Karpas-422 (cell line): ENCODE measurements around the gene KHDC4. TPM values are rescaled to one million over a fixed set of nuclear protein-coding genes. Genes with fewer than 3 reads are reported as not detected.

Experiments
- DNase-seq: peaks from one replicate; pipeline ENCODE4 v3.0.0-alpha.2; 2015
- H2AFZ ChIP-seq: fragments of 200-600 bp; sonication (generic); 2 replicates; pipeline ENCODE4 v1.6.1; 2014; ENCODE audit warnings: antibody characterized with exemption, low read length, mixed read lengths
- H3K27ac ChIP-seq: fragments of 200-600 bp; sonication (generic); 2 replicates; pipeline ENCODE4 v1.5.1; 2014; ENCODE audit warnings: mild to moderate bottlenecking, low read length, moderate library complexity
- H3K27me3 ChIP-seq: fragments of 200-600 bp; sonication (generic); 2 replicates; pipeline ENCODE4 v1.6.1; 2014; ENCODE audit warnings: low read length, mixed read lengths
- H3K36me3 ChIP-seq: fragments of 200-600 bp; sonication (generic); 2 replicates; pipeline ENCODE4 v1.6.1; 2014; ENCODE audit warnings: low read length, mixed read lengths; ENCODE audit not compliant: insufficient read depth
- H3K4me1 ChIP-seq: fragments of 200-600 bp; sonication (generic); 2 replicates; pipeline ENCODE4 v1.6.1; 2014; ENCODE audit warnings: mild to moderate bottlenecking, low read length, mixed read lengths
- H3K4me2 ChIP-seq: fragments of 200-600 bp; sonication (generic); 2 replicates; pipeline ENCODE4 v1.6.1; 2014; ENCODE audit warnings: low read length, low read depth, mild to moderate bottlenecking; ENCODE audit not compliant: poor library complexity, severe bottlenecking
- H3K4me3 ChIP-seq: fragments of 200-600 bp; sonication (generic); 2 replicates; pipeline ENCODE4 v1.5.1; 2014; ENCODE audit warnings: mild to moderate bottlenecking, antibody characterized with exemption, low read length, mixed read lengths
- H3K79me2 ChIP-seq: fragments of 200-600 bp; sonication (generic); 2 replicates; pipeline ENCODE4 v1.6.1; 2014; ENCODE audit warnings: mild to moderate bottlenecking, low read length, mixed read lengths
- H3K9ac ChIP-seq: fragments of 200-600 bp; sonication (generic); 2 replicates; pipeline ENCODE4 v1.6.0; 2014; ENCODE audit warnings: low read length
- H3K9me2 ChIP-seq: fragments of 200-600 bp; sonication (generic), shearing (Covaris generic); replicated peaks from 2 replicates; pipeline ENCODE4 v1.6.0; 2014; ENCODE audit warnings: mild to moderate bottlenecking, low read length, moderate library complexity; ENCODE audit not compliant: insufficient read depth
- H3K9me3 ChIP-seq: fragments of 300-700, 200-600 bp; sonication (generic); 2 replicates; pipeline ENCODE4 v1.6.1; 2014; ENCODE audit warnings: low read length, mixed read lengths
- H4K20me1 ChIP-seq: fragments of 200-600 bp; sonication (generic); 2 replicates; pipeline ENCODE4 v1.6.1; 2014; ENCODE audit warnings: mild to moderate bottlenecking, antibody characterized with exemption, low read length, low read depth; ENCODE audit not compliant: insufficient read depth
- total RNA-seq: library from RNA; depleted of rRNA; stranded (reverse); fragments of >200 nt; shearing (Covaris generic); gene quantifications from 2 replicates; pipeline ENCODE4 v1.2.3, GENCODE V29; 2014; ENCODE audit warnings: low replicate concordance

KHDC4 gene
- total RNA-seq, 1 experiment from 2014 or later = 63.2 TPM

GRCh38 chr1:155951753-155952504 is 17.7 kb upstream of the KHDC4 start:
- no peak overlapping the region for H3K4me3 ChIP-seq
- no peaks in the 10 kb centered on the region for H3K79me2 ChIP-seq
- H3K27ac ChIP-seq = no peak overlapping the region
- no peaks in the 10 kb centered on the region for H3K9me3 ChIP-seq
- no peaks in the 10 kb centered on the region for H4K20me1 ChIP-seq
- peaks cover 19% of the 10 kb centered on the region for H3K4me1 ChIP-seq
- H3K4me2 ChIP-seq = no peak overlapping the region
- H3K9ac ChIP-seq = no peak overlapping the region
- no peaks in the 10 kb centered on the region for H3K9me2 ChIP-seq
- H3K36me3 ChIP-seq = peaks cover 53% of the 10 kb centered on the region
- no peak overlapping the region for H2AFZ ChIP-seq
- H3K27me3 ChIP-seq = no peaks in the 10 kb centered on the region
- no peak for DNase-seq

GRCh38 chr1:155950829-155951228 is 16.6 kb upstream of the KHDC4 start:
- Histone ChIP-seq H3K9me3 (no peaks in the 10 kb centered on the region), H3K27ac (no peak overlapping the region), H3K4me1 (peaks cover 30% of the 10 kb centered on the region), H3K9me2 (no peaks in the 10 kb centered on the region), H3K27me3 (no peaks in the 10 kb centered on the region), H3K36me3 (peaks cover 50% of the 10 kb centered on the region), H3K79me2 (no peaks in the 10 kb centered on the region), H4K20me1 (no peaks in the 10 kb centered on the region), H3K4me3 (no peak overlapping the region), H3K9ac (no peak overlapping the region), H3K4me2 (no peak overlapping the region), H2AFZ (no peak overlapping the region)
- DNase-seq = no peak

- Histone ChIP-seq H3K27ac (peak overlapping the region; percentile 96), H3K36me3 (peaks cover 42% of the 10 kb centered on the region)
Measured at GRCh38 chr1:155947741-155948140, 13.5 kb upstream of the KHDC4 start.

GRCh38 chr1:155947292-155947691 is 13.1 kb upstream of the KHDC4 start:
- Histone ChIP-seq H3K27ac (peak overlapping the region; percentile 96), H3K27me3 (no peaks in the 10 kb centered on the region), H3K4me3 (peak overlapping the region; percentile 34; the same call in 1 of the 2 replicates), H3K79me2 (no peaks in the 10 kb centered on the region), H3K36me3 (peaks cover 42% of the 10 kb centered on the region), H3K9me3 (no peaks in the 10 kb centered on the region), H2AFZ (no peak overlapping the region), H3K4me2 (peak overlapping the region; percentile 76), H3K9ac (peak overlapping the region; percentile 70; the same call in 1 of the 2 replicates), H3K4me1 (peaks cover 64% of the 10 kb centered on the region), H4K20me1 (no peaks in the 10 kb centered on the region), H3K9me2 (no peaks in the 10 kb centered on the region)
- no peak for DNase-seq

More at GRCh38 chr1:155947741-155948140, 13.5 kb upstream of the KHDC4 start:
- Histone ChIP-seq H2AFZ (no peak overlapping the region), H3K27me3 (no peaks in the 10 kb centered on the region), H3K9ac (0 out of 2 replicates have a peak overlapping the region, but pooled peaks have one; percentile 70), H3K4me1 (peaks cover 59% of the 10 kb centered on the region), H3K4me2 (peak overlapping the region; percentile 76), H3K4me3 (no peak overlapping the region), H3K79me2 (no peaks in the 10 kb centered on the region), H3K9me2 (no peaks in the 10 kb centered on the region), H3K9me3 (no peaks in the 10 kb centered on the region), H4K20me1 (no peaks in the 10 kb centered on the region)
- no peak for DNase-seq

- Histone ChIP-seq H3K4me2 (peak overlapping the region; percentile 76), H3K27me3 (no peaks in the 10 kb centered on the region), H3K27ac (peak overlapping the region; percentile 96), H3K9me2 (no peaks in the 10 kb centered on the region), H3K36me3 (peaks cover 40% of the 10 kb centered on the region), H3K9ac (peak overlapping the region; percentile 70), H3K4me3 (peak overlapping the region; percentile 34), H4K20me1 (no peaks in the 10 kb centered on the region), H3K4me1 (peaks cover 69% of the 10 kb centered on the region), H3K9me3 (no peaks in the 10 kb centered on the region), H2AFZ (no peak overlapping the region), H3K79me2 (no peaks in the 10 kb centered on the region)
- no peak for DNase-seq
Measured at GRCh38 chr1:155946633-155947219, 12.5 kb upstream of the KHDC4 start.

GRCh38 chr1:155944444-155944799 is 10.2 kb upstream of the KHDC4 start:
- H3K79me2 ChIP-seq = no peaks in the 10 kb centered on the region
- peak overlapping the region; percentile 76 for H3K4me2 ChIP-seq
- H3K36me3 ChIP-seq = peaks cover 24% of the 10 kb centered on the region; the same call in 1 of the 2 replicates
- no peak overlapping the region for H3K4me3 ChIP-seq
- peak overlapping the region; percentile 70 for H3K9ac ChIP-seq
- DNase-seq = no peak
- H3K9me3 ChIP-seq = no peaks in the 10 kb centered on the region
- H2AFZ ChIP-seq = no peak overlapping the region
- no peaks in the 10 kb centered on the region for H3K9me2 ChIP-seq
- peak overlapping the region; percentile 96 for H3K27ac ChIP-seq
- H3K27me3 ChIP-seq = no peaks in the 10 kb centered on the region
- peaks cover 88% of the 10 kb centered on the region for H3K4me1 ChIP-seq
- no peaks in the 10 kb centered on the region for H4K20me1 ChIP-seq

GRCh38 chr1:155942578-155943141 is 8.4 kb upstream of the KHDC4 start:
- DNase-seq = peak; percentile 54
- Histone ChIP-seq H3K4me2 (peak overlapping the region; percentile 61), H3K27me3 (no peaks in the 10 kb centered on the region), H3K27ac (peak overlapping the region; percentile 96), H3K4me3 (no peak overlapping the region; the same call in 1 of the 2 replicates), H3K36me3 (peaks cover 19% of the 10 kb centered on the region; the same call in 1 of the 2 replicates), H3K9me2 (no peaks in the 10 kb centered on the region), H3K9me3 (no peaks in the 10 kb centered on the region), H3K4me1 (peaks cover 81% of the 10 kb centered on the region), H3K9ac (peak overlapping the region; percentile 67; the same call in 1 of the 2 replicates), H2AFZ (no peak overlapping the region), H4K20me1 (no peaks in the 10 kb centered on the region), H3K79me2 (no peaks in the 10 kb centered on the region)
